KG1 (cell line): ENCODE measurements around the gene PCA3.

ENCODE experiments used
- DNase-seq: peaks from one replicate; lab custom pipeline; 2025; lab: John Stamatoyannopoulos, UW

The PCA3 gene

DNA sequence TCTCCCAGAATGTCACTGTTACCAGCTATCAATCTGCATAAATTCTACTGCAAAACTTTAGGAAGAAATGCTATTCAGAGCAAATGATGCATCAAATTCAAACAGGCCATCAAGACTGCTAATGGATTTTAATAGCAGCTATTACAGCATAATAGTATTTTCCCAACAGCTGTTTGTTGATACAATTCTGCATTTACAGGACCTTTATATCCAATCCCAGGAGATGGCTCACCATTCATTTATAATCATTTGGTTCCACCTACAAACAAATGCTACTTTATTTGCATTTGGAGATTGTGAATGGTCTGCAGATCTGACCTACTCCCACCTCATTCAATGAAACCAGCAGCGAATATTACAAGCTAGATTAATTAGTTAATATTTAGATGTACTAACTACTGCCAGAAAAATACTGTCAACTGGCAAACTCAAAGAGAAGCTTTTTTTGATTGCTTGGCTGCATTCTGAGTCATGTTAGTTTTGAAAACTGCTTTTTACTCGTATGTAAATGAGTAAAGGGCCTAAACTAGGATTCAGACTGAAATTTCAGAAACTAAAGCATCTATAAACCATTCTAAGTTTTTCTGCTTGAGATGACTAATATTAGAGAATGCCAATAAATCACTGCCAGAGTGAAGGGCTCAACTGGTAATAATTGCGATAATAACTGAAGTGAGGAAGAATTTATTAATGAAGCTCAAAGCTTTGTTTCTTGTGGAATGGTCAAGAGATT is 7.1 kb upstream of the PCA3 start:
- DNase-seq, result no peak

DNA sequence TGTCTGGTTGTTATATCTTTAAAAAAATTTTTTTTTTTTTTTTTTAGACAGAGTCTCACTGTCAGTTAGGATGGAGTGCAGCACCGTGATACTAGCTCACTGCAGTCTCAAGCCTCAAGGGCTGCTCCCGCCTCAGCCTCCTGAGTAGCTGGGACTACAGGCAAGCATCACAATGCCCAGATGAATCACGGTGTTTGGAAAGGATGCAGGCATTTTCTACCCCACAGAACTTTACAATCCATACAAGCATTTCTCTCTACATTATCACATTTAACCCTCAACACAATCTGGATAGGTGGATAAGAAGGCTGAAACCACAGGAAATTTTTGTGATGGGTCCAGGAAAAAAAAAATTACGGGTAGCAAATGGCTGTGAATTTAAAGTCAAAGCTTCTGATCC is 5.8 kb upstream of the PCA3 start:
- no peak for DNase-seq

DNA sequence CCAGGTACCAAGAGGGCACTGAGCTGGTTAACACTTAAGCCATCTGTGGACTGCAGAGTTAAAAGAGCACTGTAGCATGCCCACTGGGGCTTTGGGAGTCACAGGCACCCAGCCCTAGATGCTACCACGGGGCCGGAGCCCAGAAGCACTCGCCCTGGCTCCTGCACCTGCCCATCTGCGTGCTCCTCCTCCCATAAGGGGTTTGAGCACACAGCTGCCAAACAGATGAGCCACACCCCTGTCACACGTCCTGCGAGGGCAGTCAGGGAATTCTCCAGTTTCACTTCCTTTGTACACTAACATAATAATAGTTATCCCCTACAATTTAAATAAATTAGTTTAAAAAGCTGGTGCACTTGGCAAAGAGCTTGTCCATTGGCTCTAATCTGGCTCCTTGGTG is 4.5 kb upstream of the PCA3 start:
- DNase-seq, result no peak

GRCh38 chr9:76761448-76761847 is 2.8 kb upstream of the PCA3 start:
- no peak for DNase-seq

DNA sequence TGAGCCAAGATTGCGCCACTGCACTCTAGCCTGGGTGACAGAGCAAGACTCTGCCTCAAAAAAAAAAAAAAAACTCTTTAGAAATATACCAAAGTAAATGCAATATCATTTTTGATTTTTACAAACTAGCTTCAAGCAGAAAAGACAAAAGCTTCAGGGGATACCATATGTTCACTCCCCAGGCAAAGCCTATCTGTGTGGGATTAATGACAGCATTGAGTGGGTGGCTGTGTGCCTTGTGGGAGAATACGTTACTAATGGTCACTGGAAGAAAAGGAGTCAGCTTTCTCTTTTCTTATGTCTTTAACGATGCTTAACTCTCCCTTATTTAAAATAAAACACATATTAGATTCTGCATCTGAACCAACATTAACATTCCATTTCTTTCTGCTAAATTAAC is 1.9 kb downstream of the PCA3 start:
- no peak for DNase-seq

- no peak for DNase-seq
Measured at GRCh38 chr9:76772686-76773445, 8.6 kb downstream of the PCA3 start.

DNA sequence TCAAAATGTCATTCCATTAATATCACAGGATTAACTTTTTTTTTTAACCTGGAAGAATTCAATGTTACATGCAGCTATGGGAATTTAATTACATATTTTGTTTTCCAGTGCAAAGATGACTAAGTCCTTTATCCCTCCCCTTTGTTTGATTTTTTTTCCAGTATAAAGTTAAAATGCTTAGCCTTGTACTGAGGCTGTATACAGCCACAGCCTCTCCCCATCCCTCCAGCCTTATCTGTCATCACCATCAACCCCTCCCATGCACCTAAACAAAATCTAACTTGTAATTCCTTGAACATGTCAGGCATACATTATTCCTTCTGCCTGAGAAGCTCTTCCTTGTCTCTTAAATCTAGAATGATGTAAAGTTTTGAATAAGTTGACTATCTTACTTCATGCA is 20.6 kb downstream of the PCA3 start:
- no peak for DNase-seq

- no peak for DNase-seq
Measured at GRCh38 chr9:76785501-76785900, 21.3 kb downstream of the PCA3 start.

- no peak for DNase-seq
Measured at GRCh38 chr9:76787677-76788076, 23.4 kb downstream of the PCA3 start.

DNA sequence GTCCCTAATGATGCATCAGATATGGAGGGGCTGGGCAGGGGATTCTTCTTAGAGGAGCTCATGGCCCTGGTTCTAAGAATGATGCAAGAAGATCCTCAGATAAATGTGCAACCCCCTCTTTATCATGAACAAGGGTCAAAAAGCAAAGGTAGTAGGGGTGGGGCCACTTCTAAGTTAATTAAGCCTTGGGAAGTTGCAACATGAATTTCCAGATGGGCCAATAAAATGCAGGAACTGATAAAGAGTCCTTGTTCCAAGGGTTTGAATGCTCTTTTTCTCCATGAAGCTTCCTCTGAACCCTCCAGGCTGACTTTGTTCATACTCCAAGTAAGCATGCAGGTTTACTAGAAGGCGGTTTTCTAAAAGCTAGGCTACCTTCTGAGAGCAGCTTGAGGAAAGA is 25.6 kb downstream of the PCA3 start:
- DNase-seq, result no peak

DNA sequence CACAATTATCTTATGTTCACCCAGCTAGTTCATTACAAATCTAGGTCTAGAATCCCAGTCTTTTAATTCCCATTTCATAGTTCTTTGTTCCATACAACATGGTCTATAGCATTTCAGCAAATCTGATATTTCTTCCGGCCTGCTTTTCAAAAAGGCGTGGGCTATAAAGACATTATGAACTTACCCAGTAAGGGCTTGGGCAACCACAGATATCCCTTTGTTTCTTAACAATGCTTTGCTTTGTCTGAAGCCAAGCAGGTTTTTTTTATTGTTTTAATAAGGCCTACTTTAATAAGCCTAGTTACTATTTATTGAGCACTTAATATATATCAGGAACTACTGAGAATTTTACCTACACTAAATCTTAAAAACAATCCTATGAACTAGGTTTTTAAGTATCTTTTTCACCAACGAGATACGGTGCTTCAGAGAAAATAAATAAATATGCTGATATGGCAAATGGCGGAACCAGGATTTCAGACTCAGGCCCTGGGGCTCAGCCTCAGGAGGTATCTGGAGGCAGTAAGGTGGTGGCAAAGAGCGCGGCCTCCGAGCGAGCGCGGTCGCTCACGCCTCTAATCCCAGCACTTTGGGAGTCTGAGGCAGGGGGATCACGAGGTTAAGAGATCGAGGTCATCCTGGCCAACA is 29.7 kb downstream of the PCA3 start:
- DNase-seq, result no peak

- DNase-seq, result no peak
Measured at GRCh38 chr9:76796296-76796695, 32.1 kb downstream of the PCA3 start.

- DNase-seq, result no peak
Measured at GRCh38 chr9:76798527-76798926, 34.3 kb downstream of the PCA3 start.

- DNase-seq, result no peak
Measured at GRCh38 chr9:76799473-76799872, 35.2 kb downstream of the PCA3 start.

GRCh38 chr9:76800901-76801300 is 36.7 kb downstream of the PCA3 start:
- DNase-seq, result no peak

GRCh38 chr9:76803083-76803482 is 38.8 kb downstream of the PCA3 start:
- DNase-seq, result no peak

DNA sequence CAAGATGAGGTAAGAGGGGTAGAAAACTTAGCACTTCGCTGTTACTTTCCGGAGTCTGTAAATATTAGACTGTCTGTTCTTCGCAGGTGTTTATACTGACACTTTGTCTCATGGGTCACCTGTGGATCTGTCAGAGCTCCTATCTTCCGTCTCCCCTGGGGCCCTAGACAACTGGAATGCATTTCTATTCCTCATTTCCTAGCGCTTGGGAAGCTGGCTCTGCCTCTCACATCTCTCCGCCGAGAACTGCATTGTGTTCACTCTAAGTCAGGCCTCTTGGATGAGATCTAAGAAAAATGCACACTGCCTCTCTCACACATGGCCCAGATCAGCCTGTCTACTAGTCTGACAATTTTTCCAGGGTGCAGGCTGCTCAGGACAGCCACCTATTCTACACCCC is 39.5 kb downstream of the PCA3 start:
- no peak for DNase-seq

- no peak for DNase-seq
Measured at GRCh38 chr9:76808636-76809035, 44.4 kb downstream of the PCA3 start.

GRCh38 chr9:76810377-76810957 is 46.2 kb downstream of the PCA3 start:
- DNase-seq, result no peak

- no peak for DNase-seq
Measured at GRCh38 chr9:76812591-76812990, 48.4 kb downstream of the PCA3 start.

DNA sequence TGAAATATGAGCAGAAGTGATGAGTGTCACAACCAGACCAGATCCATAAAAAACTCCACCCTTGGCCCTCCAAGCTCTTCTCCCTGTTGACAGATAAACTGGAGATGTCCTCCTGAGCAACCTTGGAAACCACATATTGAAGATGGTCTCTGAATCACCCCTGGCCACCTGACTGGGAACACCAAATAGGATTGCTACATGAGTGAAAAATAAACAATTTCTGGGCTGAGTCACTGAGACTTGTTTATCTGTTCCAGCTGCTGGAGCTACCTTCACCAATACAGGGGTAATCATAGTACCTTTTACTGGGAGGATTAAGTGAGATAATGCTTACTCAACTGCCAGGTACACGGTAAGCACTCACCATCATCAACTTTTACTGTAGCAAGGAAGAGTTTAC is 53.3 kb downstream of the PCA3 start:
- DNase-seq, result no peak

DNA sequence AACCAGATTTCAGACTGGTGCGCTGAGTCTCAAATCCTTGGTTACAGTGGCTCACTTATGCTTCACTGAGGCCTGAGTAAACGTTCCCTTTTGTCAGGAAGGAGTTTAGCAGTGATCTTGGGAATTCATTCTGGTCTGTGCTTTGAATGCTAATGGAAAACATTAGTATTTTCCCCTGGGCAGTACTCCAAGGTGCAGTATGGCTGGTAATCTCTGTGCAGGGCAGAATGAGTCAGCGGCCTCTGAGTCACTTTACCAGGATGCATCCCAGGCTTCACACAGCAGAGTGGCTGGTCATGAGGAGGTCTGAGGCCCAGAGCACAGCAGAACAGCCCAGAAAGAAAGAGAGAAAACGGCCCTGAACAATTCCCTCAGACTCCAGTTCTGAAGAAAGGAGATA is 54.0 kb downstream of the PCA3 start:
- no peak for DNase-seq

GRCh38 chr9:76820431-76820830 is 56.2 kb downstream of the PCA3 start:
- DNase-seq, result no peak
